G401.6 (cell line): Measurements from ENCODE around the gene B3GALNT2.

ENCODE experiments used
- FAIRE-seq: peaks from 2 replicates; lab custom pipeline; 2012; peaks lifted over from hg19 to GRCh38; lab: Jason Lieb, UNC

B3GALNT2 gene

GRCh38 chr1:235408503-235408960 is 95.7 kb downstream of the B3GALNT2 start:
- FAIRE-seq, result no peak

GRCh38 chr1:235407419-235407818 is 96.8 kb downstream of the B3GALNT2 start:
- FAIRE-seq, result no peak

DNA sequence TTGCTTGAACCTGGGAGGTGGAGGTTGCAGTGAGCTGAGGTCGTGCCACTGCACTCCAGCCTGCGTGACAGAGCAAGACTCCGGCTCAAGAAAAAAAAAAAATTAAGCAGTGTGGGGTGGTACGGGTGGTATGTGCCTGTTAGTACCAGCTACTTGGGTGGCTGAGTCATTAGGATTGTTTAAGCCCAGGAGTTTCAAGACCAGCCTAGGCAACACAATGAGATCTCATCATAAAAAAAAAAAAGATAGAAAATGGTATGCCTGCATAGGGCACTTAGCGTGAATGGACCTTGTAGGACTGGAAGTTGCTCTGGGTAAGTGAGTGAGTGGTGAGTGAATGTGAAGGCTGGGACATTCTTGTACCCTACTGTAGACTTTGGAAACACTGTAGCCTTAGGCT is 100.1 kb downstream of the B3GALNT2 start:
- no peak for FAIRE-seq

DNA sequence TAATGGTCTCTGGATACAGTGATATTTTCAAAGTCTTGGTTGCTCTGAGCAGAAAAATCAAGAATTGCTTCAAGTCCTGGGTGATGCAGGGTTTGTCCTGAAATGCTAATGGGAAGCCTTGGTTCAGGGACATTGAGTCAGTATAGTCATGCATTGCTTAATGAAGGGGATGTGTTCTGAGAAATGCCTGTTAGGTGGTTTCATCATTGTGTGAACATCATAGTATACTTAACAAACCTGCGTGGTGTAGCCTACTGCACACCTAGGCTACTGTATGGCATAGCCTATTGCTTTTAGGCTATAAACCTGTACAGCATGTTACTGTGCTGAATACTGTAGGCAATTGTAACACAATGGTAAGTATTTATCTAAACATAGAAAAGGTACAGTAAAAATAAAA is 100.7 kb downstream of the B3GALNT2 start:
- no peak for FAIRE-seq

GRCh38 chr1:235402457-235403200 is 101.6 kb downstream of the B3GALNT2 start:
- no peak for FAIRE-seq

DNA sequence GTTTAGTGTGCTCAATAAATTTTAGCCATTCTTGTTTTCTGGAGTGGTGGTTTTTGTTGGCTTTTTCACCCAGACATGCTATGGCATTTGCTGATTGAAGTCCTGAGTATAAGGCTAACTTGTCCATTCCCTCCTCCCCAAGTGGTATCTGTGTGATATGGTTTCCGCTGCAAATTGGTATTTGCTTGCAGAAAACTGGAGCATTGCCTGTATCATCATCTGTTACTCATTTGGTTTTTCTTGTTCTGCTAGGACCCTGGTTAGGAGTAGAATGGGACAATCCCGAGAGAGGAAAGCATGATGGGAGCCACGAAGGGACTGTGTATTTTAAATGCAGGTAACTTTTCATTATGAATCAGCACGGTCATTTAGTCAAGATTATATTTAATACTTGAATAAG is 103.0 kb downstream of the B3GALNT2 start:
- FAIRE-seq, result no peak
